Aorta (tissue), 5 donors: ENCODE data around the gene EXOSC1. TPM values are rescaled to one million over a fixed set of nuclear protein-coding genes. Genes with fewer than 3 reads are reported as not detected.

Experiments used
- ATAC-seq: fragments of 200-7000 bp; cut with Tn5 transposase; one replicate; pipeline ENCODE4 v1.9.1; 2022; ENCODE audit warnings: moderate library complexity; ENCODE audit not compliant: low FRiP score
- DNase-seq, 2 donors: peaks; one replicate each; pipeline ENCODE4 v3.0.0-alpha.2; 2020
- H3K27ac ChIP-seq, 2 donors: one replicate each; pipeline ENCODE4 v1.5.1; 2013; ENCODE audit warnings: low read length in 2 of 2, mild to moderate bottlenecking in 2 of 2, moderate library complexity in 2 of 2, control low read depth in 1 of 2, inconsistent platforms in 1 of 2, low read depth in 1 of 2
- H3K27me3 ChIP-seq, 2 donors: one replicate each; pipeline ENCODE4 v1.6.1; 2013; ENCODE audit warnings: control low read depth in 1 of 2, low read length in 1 of 2, mild to moderate bottlenecking in 1 of 2, moderate library complexity in 1 of 2; ENCODE audit not compliant: insufficient read depth in 2 of 2, control insufficient read depth in 1 of 2
- H3K36me3 ChIP-seq, 2 donors: one replicate each; pipeline ENCODE4 v1.6.1; 2013; ENCODE audit warnings: control low read depth in 1 of 2, low read length in 1 of 2, mild to moderate bottlenecking in 1 of 2; ENCODE audit not compliant: insufficient read depth in 2 of 2, control insufficient read depth in 1 of 2
- H3K4me1 ChIP-seq, 2 donors: one replicate each; pipeline ENCODE4 v1.6.1; 2013; ENCODE audit warnings: low read length in 2 of 2, control low read depth in 1 of 2, mild to moderate bottlenecking in 1 of 2, moderate library complexity in 1 of 2; ENCODE audit not compliant: insufficient read depth in 2 of 2, control insufficient read depth in 1 of 2
- H3K4me3 ChIP-seq, 2 donors: one replicate each; pipeline ENCODE4 v1.5.1; 2013; ENCODE audit warnings: low read length in 2 of 2, control low read depth in 1 of 2, mild to moderate bottlenecking in 1 of 2
- H3K9me3 ChIP-seq: one replicate; pipeline ENCODE4 v1.6.1; 2013; ENCODE audit warnings: mild to moderate bottlenecking, low read length; ENCODE audit not compliant: control insufficient read depth
- WGBS, 2 donors: extraction: QIAGEN DNeasy Blood & Tissue Kit; methylation state at CpG; one replicate each; pipeline ENCODE4 v1.1.7; 2013; 5-methylcytosine and 5-hydroxymethylcytosine counted together
- intact Hi-C, 2 donors: fragments of 100-400 bp; cut with DNase I; formaldehyde crosslinking; loops; one replicate each; pipeline versions ENCODE4 v1.14.2 to v1.15.0; 2022
- long read RNA-seq, 2 donors: library from polyadenylated mRNA; unstranded; transcript quantifications; one replicate each; pipeline ENCODE4 v2.0.0, GENCODE V29; 2020 to 2021
- polyA plus RNA-seq, 2 donors: library from polyadenylated mRNA; stranded (reverse); fragments of 200-250 nt; gene quantifications; one replicate each; pipeline ENCODE4 v1.2.3, GENCODE V29; 2013
- total RNA-seq, 2 donors: library from RNA; stranded (reverse); fragmentation: NEBNext Ultra II Directional; extraction: Animal tissue kit (Norgen Biotek cat#: 25700); gene quantifications; one replicate each; pipeline ENCODE4 v1.2.1, GENCODE V29; 2021
- donor health status: healthy with polysubstance abuse.
- donor health status: Bipolar disorder and iron deficiency.
- donor health status: DM: no; HTN: no; CAD: no.
- donor health status: DM: no; HTN: no; CAD: no.
- donor health status: DM: yes; HTN: yes; CAD: no.

EXOSC1 gene, protein sequence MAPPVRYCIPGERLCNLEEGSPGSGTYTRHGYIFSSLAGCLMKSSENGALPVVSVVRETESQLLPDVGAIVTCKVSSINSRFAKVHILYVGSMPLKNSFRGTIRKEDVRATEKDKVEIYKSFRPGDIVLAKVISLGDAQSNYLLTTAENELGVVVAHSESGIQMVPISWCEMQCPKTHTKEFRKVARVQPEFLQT
- total RNA-seq: 10 to 100 TPM; 25.6 to 27.2 TPM
- polyA plus RNA-seq: 10 to 100 TPM; 39.4 to 41.9 TPM
- long read RNA-seq, donor 1, transcript EXOSC1-204 (8 exons, 923 nt): minor isoform, 13 of 37 reads
- long read RNA-seq, donor 1, transcript EXOSC1-211 (2 exons, 2,113 nt): major isoform, 17 of 37 reads
- long read RNA-seq, donor 1, partial matches to known transcripts: 2 of 37 reads
- long read RNA-seq, donor 1, other reads (novel, unspliced or antisense): 5 of 37 reads
- long read RNA-seq, donor 2, transcript EXOSC1-204 (8 exons, 923 nt): major isoform, 7 of 13 reads
- long read RNA-seq, donor 2, partial matches to known transcripts: 2 of 13 reads
- long read RNA-seq, donor 2, other reads (novel, unspliced or antisense): 2 of 13 reads

DNA sequence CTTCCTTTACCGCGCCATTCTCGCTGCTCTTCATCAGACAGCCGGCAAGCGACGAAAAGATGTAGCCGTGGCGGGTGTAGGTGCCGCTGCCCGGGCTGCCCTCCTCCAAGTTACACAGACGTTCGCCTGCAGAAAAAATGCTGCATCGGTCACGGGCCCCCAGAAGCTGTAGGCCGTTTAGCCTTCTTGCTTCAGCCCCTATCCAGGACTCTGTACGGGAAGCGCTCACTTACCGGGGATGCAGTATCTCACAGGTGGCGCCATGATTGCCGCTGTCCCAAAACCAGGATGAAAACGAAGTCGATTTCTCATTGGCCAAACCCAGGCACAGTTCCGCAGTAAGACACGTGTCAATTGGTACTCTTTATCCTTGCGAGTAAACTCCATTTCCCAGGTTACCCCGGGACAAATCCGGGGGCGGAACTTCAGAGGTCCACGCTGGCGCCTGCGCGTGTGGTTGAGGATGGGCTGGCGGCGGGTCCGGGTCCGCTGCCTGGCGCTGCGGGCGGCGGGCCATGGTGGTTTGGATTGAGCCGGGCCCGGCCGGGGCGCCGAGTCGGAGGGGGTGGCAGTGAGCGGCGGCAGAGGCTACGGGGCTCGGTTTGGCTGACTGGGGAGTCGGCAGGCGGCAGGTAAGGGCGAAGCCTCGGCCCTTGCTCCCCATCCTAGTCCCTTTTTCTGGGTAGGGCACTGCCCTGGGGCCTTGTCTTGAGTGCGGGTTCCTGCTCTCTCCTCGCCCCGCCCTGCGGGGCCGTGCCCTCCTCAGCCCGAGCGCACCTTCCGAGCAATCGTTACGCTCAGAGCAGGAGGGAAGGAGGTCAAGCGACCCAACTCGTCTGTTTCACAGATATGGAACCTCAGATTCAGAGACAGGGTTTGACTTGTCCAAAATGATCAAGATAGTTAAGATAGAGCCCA lies at the start of gene EXOSC1, which contains the start of gene ZDHHC16:
Gene EXOSC1 (minus strand): TSS at position 285 of the 918 bp plus-strand sequence. CDS start 21 bp downstream, at position 264.
Gene ZDHHC16 (plus strand): TSS at position 454 of the 918 bp plus-strand sequence. CDS start 5,501 bp downstream, outside the sequence.
- 0 to 1% methylated on average over 62 to 66 of the region's 66 CpGs for WGBS, 2 donors
- peaks cover 7 to 8% of the 10 kb centered on the region in 2 donors for H3K4me1 ChIP-seq
- peak within 1 kb of the TSS; percentile 89 to 92 for H3K4me3 ChIP-seq
- intact Hi-C loops: loop anchor here in 1 of 2 donors (2.0 to 10.0 kb wide), 3 partner anchors 19 to 106 kb away; partner anchors contain the start of genes MMS19, PGAM1 and UBTD1
- peaks cover 0 to 2% of the 10 kb centered on the region in 2 donors for H3K36me3 ChIP-seq
- no peak within 1 kb of the TSS for H3K27ac ChIP-seq
- DNase-seq (peak; percentile 94 to 96), ATAC-seq (peak; percentile 99)
- no peaks in the 10 kb centered on the region for H3K9me3 ChIP-seq
- H3K27me3 ChIP-seq: no peaks in the 10 kb centered on the region

DNA sequence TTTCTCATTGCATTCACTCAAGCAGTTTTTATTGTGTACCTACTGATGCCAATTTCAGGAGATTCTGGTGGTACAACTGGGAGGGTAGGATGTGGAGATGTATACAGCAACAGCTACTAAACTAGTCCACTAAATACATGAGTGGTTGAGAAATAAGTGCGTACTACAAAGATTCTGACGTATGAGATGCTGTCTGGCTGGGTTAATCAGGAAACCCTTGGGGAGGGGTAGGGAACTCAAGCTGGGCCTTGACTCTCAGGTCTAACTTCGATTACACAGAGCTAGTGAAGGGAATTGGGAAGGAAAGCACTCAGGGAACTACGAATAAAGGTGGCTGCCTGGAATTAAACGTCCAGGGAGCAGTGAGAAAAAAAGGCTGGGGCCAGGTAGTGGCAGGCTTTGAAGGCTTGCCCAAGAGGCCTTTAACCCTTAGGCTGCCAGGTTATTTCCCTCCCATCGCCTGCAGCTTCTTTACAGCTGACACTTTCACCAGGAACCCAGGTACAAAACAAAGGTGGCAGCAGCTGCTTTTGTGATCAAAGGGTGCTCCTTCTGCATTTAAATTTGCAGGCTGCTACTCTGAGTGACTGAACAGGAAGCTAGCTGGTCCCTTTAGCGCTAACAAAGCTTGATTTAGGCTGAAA lies 49.2 kb upstream of the EXOSC1 start:
- 30 to 33% methylated on average over 7 of the region's 7 CpGs for WGBS, 2 donors
- Histone ChIP-seq H3K4me1 (peaks cover 0 to 7% of the 10 kb centered on the region in 2 donors), H3K27me3 (no peaks in the 10 kb centered on the region), H3K27ac (peak overlapping the region; percentile 12 to 26), H3K4me3 (no peak overlapping the region), H3K36me3 (no peaks in the 10 kb centered on the region), H3K9me3 (no peaks in the 10 kb centered on the region)
- DNase-seq: no peak
- intact Hi-C loops: loop anchor here in 1 of 2 donors (5.0 to 10.0 kb wide), 2 partner anchors 50 to 158 kb away; partner anchors contain the start of genes EXOSC1 and ZDHHC16
- ATAC-seq: no peak

DNA sequence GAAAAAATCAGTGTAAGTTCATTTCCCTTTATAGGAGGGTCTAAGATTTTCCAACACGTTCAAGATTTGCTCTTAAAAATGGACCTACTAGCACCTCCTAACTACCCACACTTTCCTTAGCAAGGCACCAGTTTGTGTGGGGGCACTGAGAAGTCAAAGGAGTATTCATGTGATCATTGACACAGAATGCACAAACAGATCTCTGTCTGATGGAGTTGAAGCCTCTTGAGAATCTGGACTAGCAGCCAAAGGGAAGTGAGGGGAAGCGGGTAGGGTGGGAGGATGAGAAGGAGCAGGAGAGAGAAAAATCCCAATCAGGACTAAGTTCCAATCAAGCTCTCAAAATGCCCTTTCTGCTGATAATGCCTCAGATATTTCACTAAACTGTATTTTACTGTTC lies 48.3 kb upstream of the EXOSC1 start:
- intact Hi-C loops: loop anchor here in 1 of 2 donors (10.0 kb wide), 1 partner anchor 49 kb away; the partner anchor contains the start of genes EXOSC1 and ZDHHC16
- H3K36me3 ChIP-seq: no peaks in the 10 kb centered on the region
- no peak for DNase-seq
- WGBS, 2 donors: 34 to 39% methylated on average over 2 of the region's 2 CpGs
- H3K27ac ChIP-seq: peak overlapping the region in 1 of 2 donors; percentile 22
- ATAC-seq: no peak
- H3K9me3 ChIP-seq: no peaks in the 10 kb centered on the region
- no peak overlapping the region for H3K4me3 ChIP-seq
- H3K27me3 ChIP-seq: no peaks in the 10 kb centered on the region
- H3K4me1 ChIP-seq: peaks cover 0 to 7% of the 10 kb centered on the region in 2 donors

DNA sequence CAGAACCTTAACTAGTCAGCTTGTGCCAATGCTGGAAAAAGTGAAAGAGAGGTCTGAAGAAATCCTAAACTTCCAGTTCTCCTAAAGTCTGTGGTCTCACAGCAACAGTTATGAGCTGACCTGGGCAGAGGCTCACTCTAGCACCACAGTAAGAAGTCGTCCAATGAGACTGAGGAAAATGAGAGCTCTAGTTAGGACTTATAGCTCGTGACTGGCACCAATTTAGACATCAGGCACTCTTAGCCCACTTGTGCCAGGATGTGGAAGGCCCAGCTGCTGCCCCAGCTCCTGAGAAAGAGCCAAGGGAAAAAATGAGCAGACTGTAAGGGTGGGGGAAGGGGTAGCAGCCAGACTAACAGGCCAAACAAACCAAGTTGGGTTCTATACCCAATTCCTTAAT lies 44.8 kb upstream of the EXOSC1 start:
- H3K27ac ChIP-seq: peak overlapping the region; percentile 30 to 70
- no peak overlapping the region for H3K4me3 ChIP-seq
- WGBS, 2 donors: 0 to 8% methylated on average over 2 of the region's 2 CpGs
- no peaks in the 10 kb centered on the region for H3K9me3 ChIP-seq
- DNase-seq (no peak), ATAC-seq (peak; percentile 74)
- no peaks in the 10 kb centered on the region for H3K27me3 ChIP-seq
- H3K4me1 ChIP-seq: peaks cover 0 to 5% of the 10 kb centered on the region in 2 donors
- intact Hi-C loops: loop anchor here in 1 of 2 donors (10.0 kb wide), 1 partner anchor 46 kb away; the partner anchor contains the start of genes EXOSC1 and ZDHHC16
- no peaks in the 10 kb centered on the region for H3K36me3 ChIP-seq

DNA sequence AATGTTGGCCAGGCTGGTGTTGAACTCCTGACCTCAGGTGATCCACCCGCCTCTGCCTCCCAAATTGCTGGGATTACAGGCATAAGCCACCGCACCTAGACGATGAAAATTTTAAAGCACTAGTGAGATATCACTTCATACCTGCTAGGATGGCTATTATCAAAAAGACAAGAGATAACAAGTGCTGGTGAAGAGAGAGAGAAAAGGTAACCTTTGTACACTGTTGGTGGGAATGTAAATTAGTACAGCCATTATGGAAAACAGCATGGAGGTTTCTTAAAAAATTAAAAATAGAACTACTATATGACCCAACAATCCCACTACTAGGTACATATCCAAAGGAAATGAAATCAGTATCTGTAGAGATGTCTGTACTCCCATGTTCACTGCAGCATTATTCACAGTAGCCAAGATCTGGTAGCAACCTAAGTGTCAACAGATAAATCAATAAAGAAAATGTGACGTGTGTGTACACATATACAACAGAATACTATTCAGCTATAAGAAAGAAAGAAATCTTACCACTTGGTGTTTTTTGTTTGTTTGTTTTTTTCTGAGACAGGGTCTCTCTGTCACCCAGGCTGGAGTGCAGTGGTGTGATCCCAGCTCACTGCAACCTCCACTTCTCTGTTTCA lies 40.0 kb upstream of the EXOSC1 start:
- Histone ChIP-seq H3K4me3 (no peak overlapping the region), H3K4me1 (no peaks in the 10 kb centered on the region), H3K9me3 (no peaks in the 10 kb centered on the region), H3K36me3 (peaks cover 0 to 2% of the 10 kb centered on the region in 2 donors), H3K27ac (no peak overlapping the region), H3K27me3 (no peaks in the 10 kb centered on the region)
- intact Hi-C loops: no loop called here
- ATAC-seq: no peak
- WGBS, 2 donors: 93 to 96% methylated on average over 4 of the region's 4 CpGs
- no peak for DNase-seq

DNA sequence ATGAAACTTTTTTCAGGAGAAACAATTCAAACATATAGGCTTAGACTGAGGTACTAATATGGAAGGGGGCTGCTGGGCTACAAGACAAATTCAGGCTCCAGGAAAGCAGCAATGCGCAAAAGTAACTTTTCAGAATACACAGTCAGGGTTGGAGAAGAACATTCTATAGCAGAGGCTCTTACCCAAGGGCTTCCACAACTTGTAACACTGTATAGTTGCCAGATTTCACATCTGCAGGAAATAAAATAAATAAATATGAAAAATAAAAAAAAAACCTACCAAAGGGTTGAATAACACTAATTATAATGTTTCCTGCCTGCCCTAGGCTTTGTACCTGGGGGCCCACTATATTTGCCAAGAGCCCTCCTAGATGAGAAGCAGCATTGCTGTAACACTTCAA lies 38.1 kb upstream of the EXOSC1 start:
- DNase-seq: no peak
- H3K27ac ChIP-seq: no peak overlapping the region
- no peak overlapping the region for H3K4me3 ChIP-seq
- no peaks in the 10 kb centered on the region for H3K9me3 ChIP-seq
- 89 to 100% methylated on average over 1 of the region's 1 CpG for WGBS, 2 donors
- peaks cover 0 to 2% of the 10 kb centered on the region in 2 donors for H3K4me1 ChIP-seq
- no peaks in the 10 kb centered on the region for H3K27me3 ChIP-seq
- peaks cover 0 to 3% of the 10 kb centered on the region in 2 donors for H3K36me3 ChIP-seq
- intact Hi-C loops: no loop called here
- ATAC-seq: no peak

DNA sequence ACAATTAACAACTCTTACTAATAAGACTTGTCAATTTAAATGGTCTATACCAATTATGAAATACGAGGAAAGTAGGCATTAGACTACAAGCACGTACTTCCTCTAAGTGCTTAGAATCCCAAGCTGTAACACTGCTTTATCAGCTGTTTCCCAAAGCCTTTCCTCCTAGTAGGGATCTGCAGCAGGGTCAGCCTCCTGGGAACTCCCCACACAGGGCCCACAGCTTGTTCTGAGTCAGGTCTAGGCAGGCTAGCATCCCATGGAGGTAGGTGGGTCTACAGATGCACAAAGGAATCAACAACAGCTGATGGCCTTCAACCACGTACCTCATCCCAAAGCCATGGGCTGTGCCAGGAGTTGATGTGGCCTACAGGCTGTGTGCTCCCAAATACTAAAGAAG lies 37.7 kb upstream of the EXOSC1 start:
- intact Hi-C loops: no loop called here
- Histone ChIP-seq H3K4me3 (no peak overlapping the region), H3K27me3 (no peaks in the 10 kb centered on the region), H3K27ac (peak overlapping the region in 1 of 2 donors; percentile 3), H3K4me1 (peaks cover 0 to 2% of the 10 kb centered on the region in 2 donors), H3K9me3 (no peaks in the 10 kb centered on the region), H3K36me3 (peaks cover 0 to 3% of the 10 kb centered on the region in 2 donors)
- DNase-seq (no peak), ATAC-seq (no peak)
- 77 to 86% methylated on average over 3 of the region's 3 CpGs for WGBS, 2 donors
